ENCODE data around the gene DIAPH1.

Gene DIAPH1

DNA sequence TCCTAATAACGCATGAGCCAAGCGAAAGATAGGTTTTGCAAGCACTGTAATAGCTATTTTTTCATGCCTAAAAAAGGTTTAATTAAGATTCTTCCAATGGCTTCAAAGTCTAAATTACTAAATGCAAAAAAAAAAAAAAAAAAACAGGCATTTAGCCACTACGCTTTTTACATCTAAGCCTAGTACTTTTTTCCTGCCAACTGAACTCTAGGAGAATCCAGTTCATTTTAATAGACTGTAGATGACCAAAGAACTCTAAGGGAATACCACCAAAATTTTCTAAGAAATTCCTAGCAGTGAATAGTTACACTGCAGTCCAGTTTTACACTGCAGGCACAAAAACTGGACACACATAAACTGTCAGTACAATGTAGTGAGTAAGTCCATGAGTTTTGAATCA, 9.8 kb downstream of the DIAPH1 start:
- DNase-seq (no peak), ATAC-seq (no peak)
- Mint-ChIP-seq H3K4me3 (no peak overlapping the region), H3K36me3 (ENCODE audit: low read depth) (peaks cover 31% of the 10 kb centered on the region), H3K9me3 (no peaks in the 10 kb centered on the region), H3K27me3 (no peaks in the 10 kb centered on the region), H3K27ac (peak overlapping the region; percentile 90), H3K4me1 (peaks cover 96% of the 10 kb centered on the region)

DNA sequence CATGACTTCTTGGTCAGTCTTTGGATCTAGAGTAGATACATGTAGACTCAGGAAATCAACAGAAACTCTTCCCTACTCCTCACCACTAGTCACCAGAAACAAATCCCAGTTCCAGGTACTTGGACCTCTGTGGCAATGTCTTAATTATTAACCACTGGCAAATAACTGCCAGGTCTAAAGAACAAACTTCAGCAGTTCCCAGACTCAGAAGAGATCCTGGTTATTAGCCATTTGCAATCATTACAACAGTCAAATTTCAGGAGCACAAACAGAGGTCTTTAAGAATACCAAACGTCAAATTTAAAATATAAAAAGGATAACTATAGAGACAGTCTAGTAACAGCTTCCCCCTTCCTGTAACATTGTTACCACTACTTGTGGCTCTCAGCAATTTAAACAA, 10.2 kb downstream of the DIAPH1 start:
- Mint-ChIP-seq H3K27ac (peak overlapping the region; percentile 90), H3K36me3 (ENCODE audit: low read depth) (peaks cover 31% of the 10 kb centered on the region), H3K4me1 (peaks cover 96% of the 10 kb centered on the region), H3K9me3 (no peaks in the 10 kb centered on the region), H3K27me3 (no peaks in the 10 kb centered on the region), H3K4me3 (no peak overlapping the region)
- ATAC-seq (no peak), DNase-seq (no peak)

DNA sequence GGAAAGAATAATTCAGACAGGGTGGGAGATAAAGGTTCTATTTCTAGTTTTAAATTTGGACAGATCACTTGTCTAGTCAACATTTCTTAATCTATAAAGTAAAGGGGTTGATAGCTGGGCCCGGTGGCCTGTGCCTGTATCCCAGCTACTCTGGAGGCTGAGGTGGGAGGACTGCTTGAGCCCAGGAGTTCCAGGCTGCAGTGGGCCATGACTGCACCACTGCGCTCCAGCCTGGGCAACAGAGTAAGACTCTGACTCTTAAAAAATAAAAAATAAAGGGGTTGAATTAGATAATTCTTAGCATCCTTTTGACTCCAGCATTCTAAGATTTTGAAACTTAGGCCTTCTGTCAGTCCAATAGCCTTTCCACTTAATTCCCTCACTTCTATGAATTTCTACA, 10.8 kb downstream of the DIAPH1 start:
- no peak overlapping the region for H3K4me3 Mint-ChIP-seq
- H3K36me3 Mint-ChIP-seq (ENCODE audit: low read depth), result peaks cover 28% of the 10 kb centered on the region
- ATAC-seq (no peak), DNase-seq (no peak)
- peak overlapping the region; percentile 90 for H3K27ac Mint-ChIP-seq
- H3K27me3 Mint-ChIP-seq, result no peaks in the 10 kb centered on the region
- H3K9me3 Mint-ChIP-seq, result no peaks in the 10 kb centered on the region
- H3K4me1 Mint-ChIP-seq, result peaks cover 95% of the 10 kb centered on the region

DNA sequence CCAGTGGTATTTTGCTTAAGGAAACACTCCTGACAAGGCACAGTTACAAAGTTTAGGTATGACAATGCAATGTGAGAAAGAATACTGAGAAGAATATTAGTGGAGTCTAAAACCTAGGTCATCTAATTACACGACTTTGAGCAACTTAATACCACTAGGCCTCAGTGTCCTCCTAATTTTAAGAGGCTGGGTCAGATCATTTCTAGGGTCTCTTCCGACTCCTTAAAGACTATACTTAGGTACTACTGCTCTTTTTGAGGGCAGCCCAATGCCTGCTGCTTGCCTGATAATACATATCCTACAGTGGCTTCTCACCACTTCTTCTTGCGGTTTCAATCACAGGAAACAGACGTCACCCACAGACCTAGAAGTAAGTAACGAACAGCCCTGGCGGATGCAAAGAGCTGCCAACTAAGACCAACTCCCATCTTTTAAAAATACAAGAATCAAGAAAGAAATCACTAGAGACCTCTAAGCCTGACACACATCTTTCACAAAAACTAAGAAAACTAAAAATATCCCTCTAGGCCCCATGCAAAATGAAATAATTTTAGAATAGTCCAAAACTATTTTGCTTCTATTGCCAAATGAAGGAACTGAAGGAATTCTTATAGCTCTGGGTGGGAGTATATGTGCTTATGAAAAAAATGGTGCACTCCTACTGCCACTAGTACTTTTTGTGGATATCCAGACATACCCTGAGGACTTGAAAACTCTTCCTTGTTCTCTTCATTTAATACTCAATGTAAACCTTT, 13.1 kb downstream of the DIAPH1 start:
- peaks cover 19% of the 10 kb centered on the region for H3K36me3 Mint-ChIP-seq (ENCODE audit: low read depth)
- peak overlapping the region; percentile 55 for H3K4me3 Mint-ChIP-seq
- H3K27me3 Mint-ChIP-seq, result no peaks in the 10 kb centered on the region
- peak overlapping the region; percentile 90 for H3K27ac Mint-ChIP-seq
- peak; percentile 98 for ATAC-seq
- DNase-seq, result peak; percentile 62
- H3K9me3 Mint-ChIP-seq, result no peaks in the 10 kb centered on the region
- peaks cover 94% of the 10 kb centered on the region for H3K4me1 Mint-ChIP-seq

DNA sequence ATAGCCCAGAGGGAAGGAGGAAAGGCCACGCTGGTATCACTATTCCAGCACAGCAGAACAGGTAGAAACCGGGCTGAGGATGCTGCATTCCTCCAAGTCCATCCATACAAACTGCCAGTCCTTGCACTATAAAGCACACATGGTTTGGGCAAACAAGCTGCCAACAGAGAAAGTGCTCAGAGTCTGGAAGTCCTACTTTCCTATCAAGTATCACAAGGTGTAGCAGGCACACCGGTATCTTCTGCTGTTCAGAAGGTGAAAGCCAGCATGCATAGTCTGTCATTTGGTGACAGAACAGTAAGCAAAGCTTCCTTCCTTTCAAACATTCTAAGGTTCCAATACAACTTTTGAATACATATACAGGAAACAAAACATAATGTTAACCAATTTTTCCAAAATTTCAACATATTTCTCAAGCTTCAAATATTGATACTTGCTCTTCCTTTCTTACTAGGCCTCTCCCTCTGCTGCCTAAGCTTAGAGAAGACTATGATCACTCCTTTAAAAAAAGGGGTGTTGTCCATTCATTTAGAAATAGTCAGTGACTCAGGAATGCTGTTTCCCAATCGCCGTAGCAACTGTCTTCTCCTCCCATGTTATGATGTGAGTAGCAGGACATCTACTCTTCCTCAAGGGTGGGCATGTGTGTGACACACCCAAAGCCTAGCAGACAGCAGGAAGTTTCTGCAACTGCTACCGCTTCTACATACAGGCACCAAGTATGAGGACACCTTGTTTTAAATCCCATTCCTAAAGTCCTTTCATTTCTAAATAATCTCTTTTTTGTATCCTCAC, 14.7 kb downstream of the DIAPH1 start:
- no peaks in the 10 kb centered on the region for H3K27me3 Mint-ChIP-seq

DNA sequence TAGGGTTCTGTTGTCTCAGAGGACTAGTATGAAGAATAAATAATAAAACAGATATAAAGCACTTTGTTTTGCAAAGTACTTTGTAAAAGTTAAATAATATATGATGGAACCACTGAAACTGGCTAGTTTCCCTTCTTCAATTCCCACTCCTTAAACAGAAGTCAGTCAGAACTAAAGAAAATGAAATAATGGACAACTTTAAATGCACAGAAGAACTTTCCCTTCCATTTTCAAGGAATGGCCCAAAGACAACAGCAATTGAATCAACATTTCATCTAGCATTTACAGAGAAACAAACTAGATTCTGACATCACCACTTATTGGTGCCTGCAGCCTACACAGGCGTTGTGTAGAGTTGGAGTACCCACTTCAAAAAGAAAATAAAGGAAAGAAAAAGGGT, 16.2 kb downstream of the DIAPH1 start:
- H3K4me3 Mint-ChIP-seq, result peak overlapping the region; percentile 0
- H3K4me1 Mint-ChIP-seq, result peaks cover 93% of the 10 kb centered on the region
- no peak for ATAC-seq
- H3K27me3 Mint-ChIP-seq, result no peaks in the 10 kb centered on the region
- peaks cover 19% of the 10 kb centered on the region for H3K36me3 Mint-ChIP-seq (ENCODE audit: low read depth)
- H3K27ac Mint-ChIP-seq, result peak overlapping the region; percentile 76
- no peaks in the 10 kb centered on the region for H3K9me3 Mint-ChIP-seq
- no peak for DNase-seq

More for the DNA sequence above, 14.7 kb downstream of the DIAPH1 start:
- DNase-seq, result no peak
- Mint-ChIP-seq H3K4me1 (peaks cover 95% of the 10 kb centered on the region), H3K9me3 (no peaks in the 10 kb centered on the region), H3K27ac (peak overlapping the region; percentile 90), H3K36me3 (ENCODE audit: low read depth) (peaks cover 18% of the 10 kb centered on the region), H3K4me3 (peak overlapping the region; percentile 66)
- peak; percentile 30 for ATAC-seq

DNA sequence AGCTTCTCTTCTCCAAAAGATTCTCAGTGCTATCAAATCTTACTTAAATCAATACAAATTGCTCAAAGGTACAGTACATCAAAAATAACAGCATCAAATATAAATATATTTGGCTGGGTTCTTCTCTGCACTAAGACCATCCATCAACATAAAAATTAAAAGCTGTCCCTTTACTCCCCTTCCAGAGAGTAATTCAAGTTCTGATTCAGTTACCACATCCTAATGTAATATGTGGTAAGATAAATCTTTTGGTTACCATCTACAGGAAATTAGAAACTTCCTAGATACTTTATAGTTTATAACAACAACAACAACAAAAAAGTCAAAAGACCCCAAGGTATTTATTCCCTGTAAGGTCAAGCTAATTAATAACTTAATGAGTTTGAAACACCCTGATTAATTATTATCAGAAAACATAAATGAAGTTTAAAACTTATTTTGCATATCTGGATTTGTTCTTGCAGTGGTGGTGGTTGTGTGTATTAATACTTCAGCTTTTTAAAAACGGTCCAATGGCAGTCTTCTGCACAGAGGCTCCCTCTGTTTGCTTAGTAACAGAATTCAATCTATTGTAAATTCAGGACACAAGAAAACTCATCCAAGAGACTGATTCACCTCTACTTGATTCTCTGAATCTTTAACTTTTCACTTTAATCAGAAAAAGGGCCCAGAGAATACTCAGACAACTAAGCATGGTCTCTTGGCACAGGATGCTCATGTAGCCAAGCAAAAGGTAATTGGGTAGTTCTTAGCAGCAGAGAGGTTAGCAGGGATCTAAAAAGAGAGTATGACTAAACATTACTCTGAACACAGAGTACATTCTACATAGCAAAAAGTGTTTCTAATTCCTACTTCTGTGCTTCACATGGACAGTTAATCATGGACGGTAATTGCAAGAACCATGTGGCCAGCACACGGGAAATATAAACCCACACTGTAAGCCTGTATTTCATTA, 20.1 kb downstream of the DIAPH1 start:
- peak overlapping the region; percentile 39 for H3K27ac Mint-ChIP-seq

DNA sequence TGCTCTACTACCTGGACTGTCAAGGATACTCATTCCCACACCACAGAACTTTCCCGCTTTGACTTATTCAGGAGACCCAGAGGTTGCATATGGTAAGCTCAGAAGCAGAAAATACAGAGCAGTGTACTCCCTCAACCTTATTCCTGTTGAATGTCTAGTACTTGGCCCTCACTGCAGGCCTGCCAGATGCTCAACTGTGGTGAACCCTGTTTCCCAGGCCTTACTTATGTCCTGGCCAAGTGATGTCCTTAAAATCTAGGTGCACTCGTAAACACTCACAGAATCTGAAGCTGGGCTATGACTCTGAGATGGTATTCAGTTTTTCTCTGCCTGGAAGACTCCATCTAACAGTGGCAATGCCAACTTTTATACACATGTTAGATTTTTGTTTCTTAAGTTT, 21.0 kb downstream of the DIAPH1 start:
- H3K36me3 Mint-ChIP-seq (ENCODE audit: low read depth), result peaks cover 30% of the 10 kb centered on the region
- ATAC-seq, result no peak
- DNase-seq, result no peak
- H3K4me3 Mint-ChIP-seq, result peak overlapping the region; percentile 4
- H3K9me3 Mint-ChIP-seq, result no peaks in the 10 kb centered on the region
- peak overlapping the region; percentile 4 for H3K27ac Mint-ChIP-seq
- H3K4me1 Mint-ChIP-seq, result peaks cover 67% of the 10 kb centered on the region
- no peaks in the 10 kb centered on the region for H3K27me3 Mint-ChIP-seq

More for the DNA sequence above, 20.1 kb downstream of the DIAPH1 start:
- ATAC-seq, result peak; percentile 82
- DNase-seq, result no peak
- Mint-ChIP-seq H3K4me3 (no peak overlapping the region), H3K9me3 (no peaks in the 10 kb centered on the region), H3K4me1 (peaks cover 72% of the 10 kb centered on the region), H3K36me3 (ENCODE audit: low read depth) (peaks cover 26% of the 10 kb centered on the region), H3K27me3 (no peaks in the 10 kb centered on the region)

DNA sequence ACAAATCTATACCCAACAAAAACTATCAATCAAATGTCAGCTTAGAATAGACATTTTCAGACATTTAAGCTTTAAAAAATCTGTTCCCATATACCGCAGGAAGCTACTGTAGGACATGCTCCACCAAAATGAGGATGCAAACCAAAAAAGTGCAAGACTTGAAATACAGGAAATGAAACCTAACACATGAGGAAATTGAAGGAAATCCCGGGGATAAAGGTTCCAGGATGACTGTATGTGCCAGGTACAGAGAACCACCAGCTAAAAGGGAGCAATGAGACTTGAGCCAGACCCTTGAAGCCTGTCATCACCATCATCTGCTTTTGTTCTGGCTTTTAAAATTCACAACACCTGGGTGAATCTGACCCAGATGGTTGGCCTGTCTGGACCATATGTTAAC, 21.4 kb downstream of the DIAPH1 start:
- H3K4me3 Mint-ChIP-seq, result peak overlapping the region; percentile 4
- ATAC-seq (no peak), DNase-seq (no peak)
- H3K9me3 Mint-ChIP-seq, result no peaks in the 10 kb centered on the region
- no peaks in the 10 kb centered on the region for H3K27me3 Mint-ChIP-seq
- H3K4me1 Mint-ChIP-seq, result peaks cover 67% of the 10 kb centered on the region
- peaks cover 27% of the 10 kb centered on the region for H3K36me3 Mint-ChIP-seq (ENCODE audit: low read depth)
- peak overlapping the region; percentile 4 for H3K27ac Mint-ChIP-seq

DNA sequence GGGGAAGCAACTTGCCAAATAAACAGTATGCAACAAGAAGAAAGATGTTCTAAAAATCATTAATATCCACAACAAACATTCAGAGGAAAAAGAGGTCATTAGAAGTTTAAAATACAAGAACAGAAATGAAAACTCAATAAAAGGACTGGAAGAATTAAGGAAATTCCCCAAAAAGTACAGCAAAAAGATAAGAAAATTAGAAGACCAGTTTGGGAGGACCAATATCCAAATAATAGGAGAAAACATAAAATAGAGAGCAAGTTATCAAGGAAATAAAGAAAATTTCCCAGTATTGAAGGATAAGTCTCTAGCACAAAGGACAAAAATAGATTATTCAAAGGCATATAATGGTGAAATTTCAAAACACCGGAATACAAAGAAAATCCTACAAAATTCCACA, 21.9 kb downstream of the DIAPH1 start:
- DNase-seq (no peak), ATAC-seq (no peak)
- Mint-ChIP-seq H3K9me3 (no peaks in the 10 kb centered on the region), H3K4me1 (peaks cover 67% of the 10 kb centered on the region), H3K4me3 (no peak overlapping the region), H3K27ac (peak overlapping the region; percentile 56), H3K27me3 (no peaks in the 10 kb centered on the region), H3K36me3 (ENCODE audit: low read depth) (peaks cover 27% of the 10 kb centered on the region)

DNA sequence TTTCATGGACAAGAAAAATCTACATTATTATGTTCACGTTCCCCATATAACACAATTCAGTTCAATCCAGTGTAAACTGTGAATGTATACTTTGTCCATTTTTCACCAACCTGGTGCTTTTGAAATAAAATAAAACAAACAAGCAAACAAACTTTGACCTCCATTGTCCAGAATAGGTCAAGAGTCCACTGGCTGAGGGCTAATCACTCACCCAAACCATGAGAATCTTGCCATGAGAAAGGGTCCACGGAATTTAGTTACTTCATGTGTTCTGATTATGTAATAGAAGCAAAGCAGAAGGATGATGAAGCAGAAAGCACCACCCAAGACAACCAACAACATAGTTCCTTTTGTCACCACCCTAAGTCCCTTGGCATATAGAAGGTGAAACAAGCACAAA, 28.7 kb downstream of the DIAPH1 start:
- Mint-ChIP-seq H3K4me1 (peaks cover 23% of the 10 kb centered on the region), H3K27ac (no peak overlapping the region), H3K36me3 (ENCODE audit: low read depth) (peaks cover 53% of the 10 kb centered on the region)

DNA sequence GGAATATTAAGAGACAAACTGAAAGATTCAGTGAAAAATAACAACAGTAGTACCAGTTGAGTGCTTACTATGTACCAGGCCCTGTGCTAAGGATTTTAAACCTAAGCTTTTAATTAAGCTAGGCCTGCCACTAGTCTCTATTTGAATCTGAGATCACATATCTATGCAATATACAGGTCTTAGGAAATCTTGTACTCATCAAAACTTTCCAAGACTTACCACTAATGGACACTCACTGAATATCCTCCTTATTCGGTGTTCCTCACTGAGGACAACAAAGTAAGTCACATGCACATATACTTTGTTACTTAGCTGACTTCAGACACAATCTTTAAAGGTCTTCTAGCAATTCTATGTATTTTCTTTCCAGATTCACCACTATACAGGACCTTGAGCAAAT, 32.6 kb downstream of the DIAPH1 start:
- Mint-ChIP-seq H3K36me3 (ENCODE audit: low read depth) (peaks cover 74% of the 10 kb centered on the region), H3K4me3 (no peak overlapping the region), H3K4me1 (peaks cover 12% of the 10 kb centered on the region), H3K9me3 (no peaks in the 10 kb centered on the region), H3K27ac (no peak overlapping the region), H3K27me3 (no peaks in the 10 kb centered on the region)
- ATAC-seq (no peak), DNase-seq (no peak)

More for the DNA sequence above, 28.7 kb downstream of the DIAPH1 start:
- ATAC-seq, result no peak
- Mint-ChIP-seq H3K9me3 (no peaks in the 10 kb centered on the region), H3K27me3 (no peaks in the 10 kb centered on the region), H3K4me3 (no peak overlapping the region)
- DNase-seq, result no peak

DNA sequence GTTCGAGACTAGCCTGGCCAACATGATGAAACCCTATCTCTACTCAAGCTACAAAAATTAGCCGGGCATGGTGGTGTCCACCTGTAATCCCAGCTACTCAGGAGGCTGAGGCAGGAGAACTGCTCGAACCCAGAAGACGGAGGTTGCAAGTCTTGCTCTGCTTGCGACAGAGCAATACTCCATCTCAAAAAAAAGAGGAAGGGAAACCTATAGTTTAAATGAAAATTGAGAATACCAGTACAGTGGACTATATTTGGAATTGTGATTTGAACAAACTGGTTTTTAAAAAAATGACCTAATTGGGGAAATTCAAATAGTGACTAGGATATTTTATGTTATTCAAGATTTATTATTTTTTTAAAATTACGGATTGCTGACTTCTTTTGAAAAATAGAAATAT, 33.2 kb downstream of the DIAPH1 start:
- Mint-ChIP-seq H3K4me1 (peaks cover 6% of the 10 kb centered on the region), H3K4me3 (no peak overlapping the region), H3K9me3 (no peaks in the 10 kb centered on the region), H3K36me3 (ENCODE audit: low read depth) (peaks cover 73% of the 10 kb centered on the region), H3K27ac (no peak overlapping the region), H3K27me3 (no peaks in the 10 kb centered on the region)
- DNase-seq (no peak), ATAC-seq (no peak)

DNA sequence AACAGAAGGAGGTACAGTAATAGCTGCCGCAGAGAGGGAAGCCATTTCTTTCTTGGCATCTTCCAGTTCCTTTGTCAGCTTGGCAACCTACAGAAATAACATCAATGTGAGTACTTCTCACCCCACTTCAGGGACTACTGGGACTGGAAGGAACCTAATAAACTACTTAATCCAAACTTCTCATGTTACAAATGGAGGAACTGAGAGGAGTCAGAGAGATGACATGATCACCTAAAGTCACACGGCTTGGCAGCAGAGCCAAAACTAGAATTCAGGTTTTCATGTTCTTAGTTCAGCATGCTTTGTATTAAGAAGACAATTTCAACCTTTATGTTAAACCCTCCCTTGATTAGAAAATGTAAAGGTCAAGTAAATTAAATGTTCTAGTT, 44.7 kb downstream of the DIAPH1 start:
- Mint-ChIP-seq H3K4me3 (no peak overlapping the region), H3K36me3 (ENCODE audit: low read depth) (peaks cover 72% of the 10 kb centered on the region), H3K27ac (no peak overlapping the region)

More for the DNA sequence above, 44.7 kb downstream of the DIAPH1 start:
- Mint-ChIP-seq H3K4me1 (no peaks in the 10 kb centered on the region), H3K9me3 (no peaks in the 10 kb centered on the region), H3K27me3 (no peaks in the 10 kb centered on the region)
- ATAC-seq (no peak), DNase-seq (no peak)
